Ishikawa (cell line): Measurements from ENCODE around the gene PDK3.

Experiments
- EP300 ChIP-seq: IDR thresholded peaks from 2 replicates; pipeline ENCODE4 v1.6.1; 2012; ENCODE audit warnings: borderline replicate concordance
- RAD21 ChIP-seq: IDR thresholded peaks from 2 replicates; pipeline ENCODE4 v1.6.1; 2012; ENCODE audit warnings: low read depth
- TEAD4 ChIP-seq: IDR thresholded peaks from 2 replicates; pipeline ENCODE4 v1.6.1; 2012

GRCh38 chrX:24547961-24548360, 82.9 kb downstream of the PDK3 start:
- TF ChIP-seq RAD21 (no peak), TEAD4 (no peak), EP300 (no peak)
